Measurements from ENCODE around the gene FBXO45. TPM values are rescaled to one million over a fixed set of nuclear protein-coding genes. Genes with fewer than 3 reads are reported as not detected.

The FBXO45 gene
- total and polyA plus RNA-seq, 10 of the 15 experiments (the other 5 are each of a cell fraction or from before 2014, with no cell fraction given), result 4.0 to 17.3 (median 11.8) TPM

DNA sequence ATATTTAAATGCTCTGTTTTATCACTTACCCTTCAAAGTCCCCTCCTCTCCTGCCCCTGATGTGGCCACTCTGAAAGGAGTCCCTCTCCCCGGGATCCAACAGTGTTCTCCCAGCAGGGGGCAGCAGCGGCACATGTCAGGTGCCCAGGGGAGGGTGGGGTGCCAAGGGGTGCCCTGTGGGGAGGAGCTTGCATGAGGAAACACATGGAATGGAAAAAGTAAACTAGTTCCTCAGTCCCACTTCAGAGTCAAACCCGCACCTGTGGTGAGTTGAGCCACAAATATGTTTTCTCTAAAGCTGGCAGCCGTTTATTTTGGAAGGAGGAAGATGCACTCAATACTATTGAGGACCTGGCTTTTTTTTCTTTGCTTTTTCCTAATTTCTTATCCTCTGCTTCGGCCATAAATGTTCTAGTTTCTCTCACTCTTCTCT lies 40.9 kb downstream of the FBXO45 start (continued):
- TF ChIP-seq FOXK2 (IDR thresholded peaks at IDR 0.05), result no peak
- 0 out of 2 replicates have a peak, but pooled peaks have one; percentile 2 for TF ChIP-seq SPI1 (IDR thresholded peaks at IDR 0.05; ENCODE audit: borderline replicate concordance, insufficient read depth, low read depth, low read length)
- no peak for TF ChIP-seq CBX3 (IDR thresholded peaks at IDR 0.05; ENCODE audit: borderline replicate concordance, low read depth)
- no peak for TF ChIP-seq TARDBP (IDR thresholded peaks at IDR 0.05; ENCODE audit: borderline replicate concordance)
- peak; percentile 94 for TF ChIP-seq SMC3 (IDR thresholded peaks at IDR 0.05; ENCODE audit: borderline replicate concordance, low read length)
- TF ChIP-seq TCF3 (IDR thresholded peaks at IDR 0.05; ENCODE audit: borderline replicate concordance, insufficient read depth, low read depth, low read length), result 0 out of 2 replicates have a peak, but pooled peaks have one; percentile 16
- no peak for TF ChIP-seq CHD4 (IDR thresholded peaks at IDR 0.05)
- TF ChIP-seq RAD21 (IDR thresholded peaks at IDR 0.05; ENCODE audit: insufficient read depth, low read depth, low read length), result peak; percentile 100
- no peak for TF ChIP-seq STAT1 (conservative IDR thresholded peaks at IDR 0.05)
- TF ChIP-seq, protein P1, sequence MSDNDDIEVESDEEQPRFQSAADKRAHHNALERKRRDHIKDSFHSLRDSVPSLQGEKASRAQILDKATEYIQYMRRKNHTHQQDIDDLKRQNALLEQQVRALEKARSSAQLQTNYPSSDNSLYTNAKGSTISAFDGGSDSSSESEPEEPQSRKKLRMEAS (IDR thresholded peaks at IDR 0.05; ENCODE audit: low read depth, low read length), result 0 out of 2 replicates have a peak, but pooled peaks have one; percentile 41
- TF ChIP-seq YY1 (IDR thresholded peaks at IDR 0.05; ENCODE audit: low read depth, low read length), result peak; percentile 80

- H2AFZ ChIP-seq (ENCODE audit: control insufficient read depth, low read depth, low read length), result peak overlapping the region; percentile 82
These were observed 41.5 kb downstream of the FBXO45 start for GRCh38 chr3:196609805-196610515.

More at GRCh38 chr3:196609805-196610515, 41.5 kb downstream of the FBXO45 start:
- H3K4me1 ChIP-seq (ENCODE audit: control insufficient read depth, insufficient read depth, low read length), result peaks cover 4% of the 10 kb centered on the region; the same call in 1 of the 2 replicates
- POLR2A ChIA-PET, result interaction anchor here (0.6 to 2.5 kb wide), 5 partner anchors 46 to 130 kb away, joined by 3 to 10 read pairs (median 3); partner anchors contain the start of gene PAK2
- H3K36me3 ChIP-seq (ENCODE audit: control insufficient read depth in 2 of 2, insufficient read depth in 2 of 2, low read length in 1 of 2), result no peaks in the 10 kb centered on the region
- no peak overlapping the region for H3K4me3 ChIP-seq
- FAIRE-seq (peak; percentile 27), ATAC-seq (peak; percentile 40), DNase-seq (ENCODE audit: low read depth, low spot score) (no peak)
- 76% methylated on average over 5 of the region's 6 CpGs for WGBS (ENCODE audit: insufficient coverage, insufficient replicate concordance, low lambda C conversion rate, missing lambda C conversion rate)
- H3K27me3 ChIP-seq (replicated peaks in 1 of 2; ENCODE audit: control insufficient read depth in 2 of 2, insufficient read depth in 2 of 2, low read length in 1 of 2), result no peaks in the 10 kb centered on the region
- H3K79me2 ChIP-seq (ENCODE audit: control insufficient read depth, insufficient read depth, low read length), result no peaks in the 10 kb centered on the region
- CTCF ChIA-PET, result interaction anchor here (0.6 to 10.6 kb wide), 39 partner anchors 10 to 577 kb away, joined by 3 to 144 read pairs (median 4); partner anchors contain the start of genes CEP19, FBXO45, NRROS and PAK2
- intact Hi-C loops (cut with micrococcal nuclease; ENCODE audit: unreplicated experiment) (loop anchor here (1.0 to 5.0 kb wide), 4 partner anchors 23 to 359 kb away; no protein-coding TSS in a partner anchor), in situ Hi-C loops (cut with MboI) (loop anchor here (5.0 kb wide), 1 partner anchor 77 kb away; no protein-coding TSS in a partner anchor)
- no peaks in the 10 kb centered on the region for H4K20me1 ChIP-seq (ENCODE audit: control insufficient read depth, insufficient read depth)
- BruUV-seq (replicated peaks), result no TSS peak
- TF ChIP-seq YY1 (IDR thresholded peaks at IDR 0.05; ENCODE audit: low read depth, low read length), result no peak
- TF ChIP-seq, protein P2, sequence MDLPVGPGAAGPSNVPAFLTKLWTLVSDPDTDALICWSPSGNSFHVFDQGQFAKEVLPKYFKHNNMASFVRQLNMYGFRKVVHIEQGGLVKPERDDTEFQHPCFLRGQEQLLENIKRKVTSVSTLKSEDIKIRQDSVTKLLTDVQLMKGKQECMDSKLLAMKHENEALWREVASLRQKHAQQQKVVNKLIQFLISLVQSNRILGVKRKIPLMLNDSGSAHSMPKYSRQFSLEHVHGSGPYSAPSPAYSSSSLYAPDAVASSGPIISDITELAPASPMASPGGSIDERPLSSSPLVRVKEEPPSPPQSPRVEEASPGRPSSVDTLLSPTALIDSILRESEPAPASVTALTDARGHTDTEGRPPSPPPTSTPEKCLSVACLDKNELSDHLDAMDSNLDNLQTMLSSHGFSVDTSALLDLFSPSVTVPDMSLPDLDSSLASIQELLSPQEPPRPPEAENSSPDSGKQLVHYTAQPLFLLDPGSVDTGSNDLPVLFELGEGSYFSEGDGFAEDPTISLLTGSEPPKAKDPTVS (IDR thresholded peaks at IDR 0.05; ENCODE audit: low read depth, low read length), result no peak
- 0 out of 2 replicates have a peak, but pooled peaks have one; percentile 49 for TF ChIP-seq RCOR1 (conservative IDR thresholded peaks at IDR 0.05; ENCODE audit: low read depth, low read length)
- TF ChIP-seq, protein P3, sequence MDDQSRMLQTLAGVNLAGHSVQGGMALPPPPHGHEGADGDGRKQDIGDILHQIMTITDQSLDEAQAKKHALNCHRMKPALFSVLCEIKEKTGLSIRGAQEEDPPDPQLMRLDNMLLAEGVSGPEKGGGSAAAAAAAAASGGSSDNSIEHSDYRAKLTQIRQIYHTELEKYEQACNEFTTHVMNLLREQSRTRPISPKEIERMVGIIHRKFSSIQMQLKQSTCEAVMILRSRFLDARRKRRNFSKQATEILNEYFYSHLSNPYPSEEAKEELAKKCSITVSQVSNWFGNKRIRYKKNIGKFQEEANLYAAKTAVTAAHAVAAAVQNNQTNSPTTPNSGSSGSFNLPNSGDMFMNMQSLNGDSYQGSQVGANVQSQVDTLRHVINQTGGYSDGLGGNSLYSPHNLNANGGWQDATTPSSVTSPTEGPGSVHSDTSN (IDR thresholded peaks at IDR 0.05; ENCODE audit: insufficient replicate concordance, low read depth, low read length), result no peak
- no peak for TF ChIP-seq HDGF (IDR thresholded peaks at IDR 0.05)
- TF ChIP-seq YBX1 (IDR thresholded peaks at IDR 0.05), result no peak
- no peak for TF ChIP-seq WRNIP1 (IDR thresholded peaks at IDR 0.05; ENCODE audit: borderline replicate concordance, low read depth, low read length)
- TF ChIP-seq GATAD2B (conservative IDR thresholded peaks at IDR 0.05; ENCODE audit: low read depth), result no peak
- no peak for TF ChIP-seq NR2C1 (IDR thresholded peaks at IDR 0.05)
- no peak overlapping the region for H3K9ac ChIP-seq (ENCODE audit: control insufficient read depth, insufficient read depth, low read length)
- H3K27ac ChIP-seq (ENCODE audit: control insufficient read depth, insufficient read depth), result peak overlapping the region; percentile 30; the same call in 1 of the 2 replicates
- RAD21 ChIA-PET (ENCODE audit: unreplicated experiment), result interaction anchor here (0.7 to 4.4 kb wide), 27 partner anchors 8 to 360 kb away, joined by 3 to 50 read pairs (median 5); partner anchors contain the start of genes CEP19, NCBP2, NRROS and PIGX
- SMC1A ChIA-PET (ENCODE audit: uncharacterized antibody, unreplicated experiment), result interaction anchor here (0.8 to 4.6 kb wide), 26 partner anchors 9 to 361 kb away, joined by 3 to 72 read pairs (median 4); partner anchors contain the start of genes CEP19, NRROS and PIGX
- no peaks in the 10 kb centered on the region; the same call in 2 of the 3 replicates for H3K9me3 ChIP-seq (replicated peaks; ENCODE audit: control insufficient read depth, insufficient read depth, low read length)
- peak overlapping the region; percentile 61; the same call in 1 of the 2 replicates for H3K4me2 ChIP-seq (ENCODE audit: control insufficient read depth, insufficient read depth)
